22Rv1 (cell line): ENCODE results near the gene SACM1L.

Experiments used
- CTCF ChIP-seq: fragments of 450-650 bp; IDR thresholded peaks from 2 replicates; pipeline ENCODE4 v1.5.1; 2017; ENCODE audit warnings: mild to moderate bottlenecking
- ZFX ChIP-seq: fragments of 450-650 bp; IDR thresholded peaks from 2 replicates; pipeline ENCODE4 v1.6.1; 2017; ENCODE audit warnings: antibody characterized with exemption, borderline replicate concordance

- TF ChIP-seq CTCF: no peak
- no peak for TF ChIP-seq ZFX
These were observed 30.7 kb downstream of the SACM1L start for GRCh38 chr3:45719655-45720487.
